MV-4-11 (cell line): ENCODE results near the gene DDX17.
"Not testable (repeated sequence)": the region's sequence is repeated elsewhere in the genome, so short reads cannot be mapped to it uniquely, and the experiment has no call there.

Source experiments
- DNase-seq: peaks from one replicate; lab custom pipeline; 2025; lab: John Stamatoyannopoulos, UW

The DDX17 gene

DNA sequence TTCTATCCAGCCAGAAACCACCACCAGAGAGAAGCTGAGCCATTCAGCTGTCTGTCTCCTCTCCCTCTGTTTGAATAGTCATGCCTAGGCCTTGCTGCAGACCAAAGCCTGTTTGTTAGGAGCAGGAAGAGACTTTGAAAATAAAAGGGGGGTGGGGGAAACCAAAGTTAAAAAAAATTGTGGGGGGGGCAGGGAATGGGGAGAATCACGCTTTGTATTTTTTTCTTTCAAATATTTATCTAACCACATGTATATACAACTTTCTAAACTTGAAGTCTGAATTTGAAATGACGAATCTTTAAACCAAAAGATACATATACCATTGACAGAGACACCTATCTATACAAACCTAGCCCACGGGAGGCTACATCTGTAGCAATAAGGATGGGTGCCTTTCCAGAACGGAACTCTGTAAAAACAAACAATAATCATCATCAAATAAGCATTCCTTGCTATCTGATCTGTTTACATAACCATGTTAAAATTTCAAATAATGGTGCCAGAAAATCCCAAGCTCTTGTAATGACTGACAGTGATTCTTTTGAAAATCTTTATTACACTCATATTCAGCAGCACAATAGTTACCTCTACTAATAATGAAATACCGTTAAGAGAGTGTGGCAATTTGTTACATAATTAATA is 14.3 kb downstream of the DDX17 start:
- no peak for DNase-seq

DNA sequence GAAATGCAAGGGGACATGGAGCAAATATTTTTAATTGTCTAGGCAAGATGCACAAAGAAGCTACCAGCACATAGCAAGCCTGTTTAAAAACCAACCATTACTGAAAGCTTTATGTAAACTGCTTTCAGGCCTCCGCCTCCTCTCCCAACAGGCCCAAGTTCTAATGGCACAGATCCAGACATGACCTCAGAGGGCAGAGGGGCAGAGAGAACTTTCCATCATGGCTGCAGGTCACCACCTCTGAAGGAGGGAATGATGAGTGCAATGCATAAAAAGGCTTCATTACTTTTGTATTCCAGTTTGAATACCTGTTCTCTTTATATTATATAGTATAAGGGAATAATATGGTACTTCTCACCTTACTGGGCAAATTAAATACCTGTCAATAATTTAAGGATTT is 15.2 kb downstream of the DDX17 start:
- no peak for DNase-seq

DNA sequence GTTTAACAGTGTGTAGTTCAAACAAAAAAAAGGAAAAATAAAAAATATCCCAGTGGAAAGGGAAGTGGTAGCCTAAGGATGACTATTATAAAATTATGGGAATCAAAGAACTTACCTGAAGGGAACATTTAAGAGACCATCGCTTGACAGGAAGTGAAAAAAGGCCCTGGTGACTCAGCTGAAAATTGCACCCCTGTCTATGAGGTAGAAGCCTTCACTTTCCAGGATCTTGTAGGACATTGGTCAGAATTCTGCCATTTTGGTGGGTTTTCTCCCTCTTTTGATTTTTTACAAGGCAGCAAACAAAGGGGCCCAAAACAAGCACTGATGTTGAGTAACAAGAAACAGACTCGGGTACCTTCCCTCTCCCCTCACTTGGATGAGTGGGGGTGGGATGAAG is 15.6 kb downstream of the DDX17 start:
- no peak for DNase-seq

DNA sequence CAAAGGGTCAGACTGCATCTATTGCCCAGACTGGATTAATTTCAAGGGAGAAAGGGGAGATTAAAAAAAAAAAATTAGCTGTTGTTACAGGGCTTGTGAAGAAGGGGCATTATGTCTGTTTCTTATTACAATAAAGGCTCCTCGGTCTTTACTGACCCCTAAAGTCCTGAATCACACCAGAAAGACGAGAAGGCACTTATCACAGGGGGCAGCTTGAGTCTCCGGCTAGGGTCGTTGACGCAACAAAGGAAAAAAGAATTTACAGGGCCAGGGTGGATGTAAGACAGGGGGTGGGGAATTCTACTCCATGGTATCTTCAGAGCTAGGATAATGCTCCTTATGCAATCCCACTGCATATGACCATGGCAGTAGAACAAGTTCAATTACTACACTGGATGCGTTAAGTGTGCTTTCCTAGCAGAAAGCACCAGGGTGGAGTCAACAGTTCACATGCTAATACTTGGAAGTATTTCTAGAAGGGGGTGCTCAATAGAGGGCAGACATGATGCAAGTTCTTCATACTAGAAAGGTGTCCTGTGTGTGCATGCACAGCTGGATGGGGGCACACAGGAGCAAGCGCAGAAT is 16.5 kb downstream of the DDX17 start:
- no peak for DNase-seq

DNA sequence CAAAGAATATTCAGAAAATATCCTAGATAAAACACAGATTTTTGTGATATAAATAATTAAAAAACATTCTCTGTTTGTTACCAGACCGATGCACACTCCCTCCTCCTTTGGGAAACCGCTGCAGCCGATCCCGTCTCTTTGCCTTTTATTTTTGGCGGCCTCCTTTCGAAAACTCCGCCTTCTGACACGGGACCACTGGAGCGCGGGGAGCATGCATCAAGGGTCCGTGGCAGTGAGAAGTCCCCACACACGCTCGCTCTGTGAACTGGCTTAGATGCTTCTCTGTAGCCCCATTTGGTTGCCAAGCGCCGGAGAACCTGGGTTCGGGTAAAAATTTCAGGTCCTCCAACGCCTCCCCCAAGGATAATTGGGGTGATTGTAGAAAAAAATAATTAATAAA is 17.0 kb downstream of the DDX17 start:
- no peak for DNase-seq

DNA sequence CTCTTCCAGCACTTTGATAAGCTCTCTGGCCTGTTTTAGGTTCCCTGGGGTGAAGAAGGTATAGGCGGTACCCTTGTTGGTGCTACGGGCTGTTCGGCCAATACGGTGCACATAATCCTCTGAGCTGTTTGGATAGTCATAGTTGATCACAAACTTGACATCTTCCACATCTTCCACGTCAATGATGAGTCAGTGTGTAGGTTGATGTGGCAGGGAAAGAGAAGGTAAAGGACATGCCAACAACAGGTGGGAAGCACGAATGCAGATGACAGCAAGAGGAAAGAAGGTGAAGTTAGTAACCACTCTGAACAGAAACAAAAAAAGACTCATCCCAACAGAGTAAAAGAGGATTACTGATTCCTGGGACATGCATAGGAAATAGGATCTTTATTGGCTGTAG is 18.2 kb downstream of the DDX17 start:
- no peak for DNase-seq

DNA sequence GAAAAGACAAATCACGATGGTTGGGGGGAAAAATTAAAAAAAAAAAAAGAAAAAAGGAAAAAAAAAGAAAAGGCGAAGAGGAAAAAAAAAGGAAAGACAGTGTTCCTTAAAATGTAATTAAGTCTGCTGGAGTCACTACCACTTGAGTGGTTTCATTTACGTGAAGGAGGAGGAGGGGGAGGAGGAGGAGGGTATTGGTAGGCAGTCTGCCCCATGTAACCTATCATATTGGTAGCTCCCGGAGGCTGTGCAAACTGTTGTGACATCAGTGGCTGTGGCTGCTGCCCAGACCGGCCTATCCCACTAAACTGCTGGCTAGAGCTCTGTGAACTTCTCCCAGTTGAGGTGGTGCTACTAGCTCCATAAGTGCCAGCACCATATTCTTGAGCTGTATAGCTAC is 20.3 kb downstream of the DDX17 start:
- peak; percentile 36 for DNase-seq

DNA sequence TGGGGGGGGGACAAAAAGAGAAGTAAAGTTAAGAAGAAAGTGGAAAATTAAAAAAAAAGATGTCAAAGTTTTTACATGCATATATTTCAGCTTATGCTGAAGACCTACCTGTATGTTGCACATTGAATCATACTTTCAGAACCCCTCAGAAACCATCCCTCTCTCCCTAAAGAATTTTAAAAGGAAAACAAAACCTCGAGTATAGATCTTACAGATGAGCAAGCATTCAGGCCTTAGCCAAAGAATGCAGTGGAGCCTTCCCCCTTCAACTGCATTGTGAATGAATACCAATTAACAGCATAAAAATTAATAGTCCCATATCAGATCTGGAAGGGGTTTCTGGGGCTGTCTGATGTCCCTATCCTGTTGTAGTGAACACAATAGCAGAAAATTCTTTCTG is 21.9 kb downstream of the DDX17 start:
- DNase-seq = no peak

DNA sequence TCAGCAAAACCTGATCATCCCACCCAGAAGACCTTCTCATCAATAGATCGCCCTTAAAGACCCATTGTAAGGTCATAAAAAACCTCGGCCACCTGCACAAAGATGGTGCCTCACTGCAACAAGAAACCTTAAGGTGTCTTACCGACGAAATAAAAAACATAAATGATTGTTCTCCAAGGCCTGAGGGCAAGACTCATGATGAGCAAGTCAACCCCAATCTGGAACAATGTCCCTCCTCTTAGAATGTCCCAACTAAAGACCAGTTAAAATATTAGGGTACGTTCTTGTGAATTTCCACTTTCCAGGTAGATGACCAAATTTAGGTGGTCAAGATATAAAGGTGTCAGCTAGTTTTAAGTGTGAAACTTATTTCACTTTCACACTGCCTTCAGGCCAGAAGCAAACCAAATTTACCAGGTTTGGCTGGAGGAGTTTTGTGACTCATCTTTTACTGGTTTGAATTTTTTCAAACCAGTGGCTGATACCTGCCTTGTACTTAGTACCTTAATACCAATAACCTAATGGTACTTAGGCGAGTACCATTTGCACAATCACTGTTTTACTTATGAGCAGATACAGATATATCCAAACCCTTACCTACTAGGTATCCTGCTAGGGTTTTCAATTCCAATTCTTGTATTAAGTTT is 23.3 kb downstream of the DDX17 start:
- DNase-seq = no peak

DNA sequence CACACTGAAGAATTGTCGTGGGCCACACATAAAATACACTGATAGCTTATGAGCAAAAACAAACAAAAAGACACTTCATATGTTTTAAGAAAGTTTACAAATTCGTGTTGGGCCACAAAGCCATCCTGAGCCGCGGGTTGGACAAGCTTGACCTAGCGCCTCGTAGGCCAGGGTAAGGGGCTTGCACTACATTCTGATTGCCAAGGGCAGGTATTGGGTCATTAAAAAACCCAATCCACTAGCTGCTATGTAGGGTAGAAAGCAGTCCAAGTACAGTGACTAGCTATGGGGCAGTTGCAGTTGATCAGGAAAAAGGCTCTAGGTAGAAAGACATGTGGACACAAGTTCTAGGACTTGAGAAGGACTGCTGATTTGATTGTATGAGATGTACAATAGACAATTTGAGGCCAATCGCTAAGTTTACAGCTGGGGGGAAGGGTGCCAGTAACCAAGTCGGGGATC is 24.2 kb downstream of the DDX17 start:
- no peak for DNase-seq

DNA sequence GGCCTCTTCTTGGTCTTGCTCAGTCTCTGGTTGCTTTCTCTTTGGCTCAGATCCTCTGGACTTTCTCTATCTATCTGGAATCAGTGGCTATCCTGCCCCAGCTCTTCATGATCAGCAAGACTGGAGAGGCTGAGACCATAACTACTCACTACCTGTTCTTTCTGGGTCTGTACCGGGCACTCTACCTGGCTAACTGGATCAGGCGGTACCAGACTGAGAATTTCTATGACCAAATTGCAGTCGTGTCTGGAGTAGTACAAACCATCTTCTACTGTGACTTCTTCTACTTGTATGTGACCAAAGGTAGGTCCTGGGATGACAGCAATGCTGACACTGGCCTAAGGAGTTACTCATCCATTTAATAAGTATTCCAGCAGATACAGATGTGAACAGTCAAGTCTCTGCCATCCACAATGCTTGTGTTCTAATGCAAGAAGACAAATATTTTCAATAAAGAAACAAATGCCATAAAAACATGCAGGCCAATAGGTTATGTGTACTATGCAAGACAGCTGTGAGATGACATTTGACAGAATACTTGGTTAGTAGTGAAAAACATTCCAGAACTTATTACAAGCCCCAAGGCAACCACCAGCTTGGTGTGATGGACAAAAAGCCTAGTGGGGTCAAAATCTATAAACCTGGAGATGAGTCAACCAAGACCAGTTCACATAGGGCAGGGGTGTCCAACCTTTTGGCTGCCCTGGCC is 24.8 kb downstream of the DDX17 start:
- DNase-seq = no peak

DNA sequence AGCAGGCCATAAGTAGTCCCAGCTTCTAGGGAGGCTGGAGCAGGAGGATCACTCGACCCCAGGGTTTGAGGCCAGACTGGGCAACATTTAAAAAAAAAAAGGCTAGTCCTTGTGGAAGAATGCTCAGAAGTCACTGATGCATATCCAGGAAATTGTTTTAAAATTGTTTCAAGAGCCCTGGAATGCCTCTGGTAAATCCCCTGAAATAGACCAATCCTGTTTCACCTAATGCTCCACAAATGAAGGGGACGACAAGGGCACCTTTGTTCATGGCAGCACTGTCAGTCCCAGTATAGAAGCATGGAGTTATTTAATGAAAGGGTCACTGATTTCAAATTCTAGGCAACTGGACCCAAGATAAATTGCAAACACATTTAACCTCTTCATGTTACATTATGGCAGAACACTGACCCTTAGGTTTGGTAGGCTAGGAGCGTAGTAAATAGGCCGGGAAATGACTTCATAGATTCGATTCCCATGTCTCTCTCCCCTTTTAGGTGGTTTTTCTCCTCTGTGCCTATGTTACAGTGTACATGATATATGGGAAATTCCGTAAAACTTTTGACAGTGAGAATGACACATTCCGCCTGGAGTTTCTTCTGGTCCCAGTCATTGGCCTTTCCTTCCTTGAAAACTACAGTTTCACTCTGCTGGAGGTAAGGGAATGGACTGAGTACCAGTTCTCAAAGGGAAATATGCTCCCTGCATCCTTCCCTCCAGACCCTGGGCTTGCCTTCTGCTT is 26.8 kb downstream of the DDX17 start:
- no peak for DNase-seq

DNA sequence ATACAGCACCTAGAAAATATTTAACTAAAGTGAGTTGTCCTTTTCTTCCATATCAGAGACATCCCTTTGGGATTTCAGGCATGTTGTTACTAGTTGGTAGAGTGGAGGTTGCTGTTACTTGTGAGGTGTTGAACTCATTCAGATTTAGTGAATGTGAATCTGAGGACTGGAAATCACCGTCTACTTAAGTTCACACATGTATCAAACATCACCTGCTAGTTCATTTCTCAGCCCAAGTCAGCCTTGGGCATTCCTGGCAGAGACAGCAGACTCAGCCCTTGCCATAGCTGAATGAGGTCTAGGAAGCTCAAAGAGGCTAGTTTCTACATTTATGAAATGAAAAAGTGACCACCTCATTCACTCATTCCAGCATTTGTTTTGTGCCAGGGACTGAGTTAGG is 28.5 kb downstream of the DDX17 start:
- no peak for DNase-seq

DNA sequence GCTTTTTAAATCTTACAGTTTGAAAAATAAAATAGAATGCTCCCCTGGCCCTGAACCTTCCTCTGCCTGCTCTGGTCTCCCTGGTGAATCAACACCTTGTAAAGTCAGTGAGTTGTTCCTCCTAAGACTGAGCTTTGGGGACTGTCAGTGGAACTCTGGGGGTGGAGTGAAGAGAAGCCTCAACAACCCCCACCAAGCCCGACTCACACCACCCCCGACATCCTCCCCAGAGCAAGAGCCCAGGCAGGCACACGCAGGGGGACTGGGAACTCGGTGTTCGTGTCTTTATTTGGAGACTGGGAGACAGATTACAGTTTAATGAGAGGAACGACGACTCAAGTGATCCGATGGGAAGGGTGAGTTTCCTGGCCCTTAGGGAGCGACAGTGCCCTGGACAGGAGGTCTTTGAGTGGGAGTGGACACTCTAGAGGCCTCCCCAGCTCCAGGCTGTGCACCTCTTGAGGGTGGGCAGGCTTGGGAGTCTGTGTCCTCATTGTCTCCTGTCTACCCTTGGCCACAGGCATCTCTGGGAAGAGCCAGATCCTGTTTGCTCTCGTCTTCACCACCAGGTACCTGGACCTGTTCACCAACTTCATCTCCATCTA is 32.0 kb downstream of the DDX17 start:
- DNase-seq = no peak

DNA sequence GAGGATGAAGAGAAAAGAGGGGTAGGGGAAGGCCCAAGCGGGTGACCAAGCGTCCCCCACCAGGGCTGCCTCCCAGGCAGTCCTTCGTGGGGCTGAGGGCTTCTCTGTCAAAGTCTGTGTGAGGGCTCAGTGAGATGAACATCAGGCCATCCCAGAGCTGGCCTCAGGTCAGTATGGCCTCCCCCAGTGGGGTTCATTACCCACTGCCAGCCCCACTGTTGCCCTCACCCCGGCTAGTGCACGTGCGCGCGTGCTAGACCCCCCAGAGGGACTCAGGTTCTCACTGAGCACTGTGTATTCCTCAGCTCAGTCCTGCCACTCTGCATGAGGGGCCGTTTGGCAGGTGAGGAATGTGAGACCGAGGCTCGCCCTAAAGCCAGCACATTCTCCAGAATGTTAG is 34.9 kb downstream of the DDX17 start:
- no peak for DNase-seq

DNA sequence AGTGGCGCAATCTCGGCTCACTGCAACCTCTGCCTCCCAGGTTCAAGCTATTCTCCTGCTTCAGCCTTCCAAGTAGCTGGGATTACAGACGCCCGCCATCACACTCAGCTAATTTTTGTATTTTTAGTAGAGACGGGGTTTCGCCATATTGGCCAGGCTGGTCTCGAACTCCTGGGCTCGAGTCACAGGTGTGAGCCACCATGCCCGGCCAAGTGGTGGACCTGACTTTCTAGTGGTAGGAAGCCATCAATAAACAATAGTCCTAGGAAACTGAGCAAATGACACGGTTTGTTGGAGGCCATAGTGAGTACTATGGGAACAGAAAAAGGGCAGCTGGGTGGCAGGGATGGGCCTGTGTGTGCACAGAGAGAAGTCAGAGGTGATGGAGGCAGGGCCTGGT is 35.9 kb downstream of the DDX17 start:
- DNase-seq = not testable (repeated sequence)

DNA sequence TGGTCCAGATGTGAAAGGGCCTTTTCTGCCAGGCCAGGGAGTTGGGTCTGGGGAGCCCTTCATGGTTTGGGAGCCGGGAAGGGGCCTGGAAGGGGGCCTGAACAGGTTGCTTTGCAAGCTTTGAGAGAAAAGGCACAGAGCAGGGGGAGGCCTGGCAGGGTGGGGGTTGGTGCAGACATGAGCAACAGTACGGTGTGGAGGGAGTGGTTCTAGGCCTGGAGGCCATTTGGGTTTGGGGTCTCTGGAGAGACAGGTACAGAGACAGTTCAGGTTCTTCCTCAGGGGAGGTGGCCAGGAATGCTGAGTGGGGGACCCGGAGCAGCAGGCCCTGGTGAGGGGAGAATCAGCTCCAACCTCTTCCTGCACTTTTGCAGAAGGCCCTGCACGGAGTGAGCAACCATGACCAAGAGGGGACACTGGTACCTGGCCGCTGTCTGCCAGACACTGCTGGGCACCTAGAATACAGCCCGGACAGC is 36.8 kb downstream of the DDX17 start:
- DNase-seq = no peak

DNA sequence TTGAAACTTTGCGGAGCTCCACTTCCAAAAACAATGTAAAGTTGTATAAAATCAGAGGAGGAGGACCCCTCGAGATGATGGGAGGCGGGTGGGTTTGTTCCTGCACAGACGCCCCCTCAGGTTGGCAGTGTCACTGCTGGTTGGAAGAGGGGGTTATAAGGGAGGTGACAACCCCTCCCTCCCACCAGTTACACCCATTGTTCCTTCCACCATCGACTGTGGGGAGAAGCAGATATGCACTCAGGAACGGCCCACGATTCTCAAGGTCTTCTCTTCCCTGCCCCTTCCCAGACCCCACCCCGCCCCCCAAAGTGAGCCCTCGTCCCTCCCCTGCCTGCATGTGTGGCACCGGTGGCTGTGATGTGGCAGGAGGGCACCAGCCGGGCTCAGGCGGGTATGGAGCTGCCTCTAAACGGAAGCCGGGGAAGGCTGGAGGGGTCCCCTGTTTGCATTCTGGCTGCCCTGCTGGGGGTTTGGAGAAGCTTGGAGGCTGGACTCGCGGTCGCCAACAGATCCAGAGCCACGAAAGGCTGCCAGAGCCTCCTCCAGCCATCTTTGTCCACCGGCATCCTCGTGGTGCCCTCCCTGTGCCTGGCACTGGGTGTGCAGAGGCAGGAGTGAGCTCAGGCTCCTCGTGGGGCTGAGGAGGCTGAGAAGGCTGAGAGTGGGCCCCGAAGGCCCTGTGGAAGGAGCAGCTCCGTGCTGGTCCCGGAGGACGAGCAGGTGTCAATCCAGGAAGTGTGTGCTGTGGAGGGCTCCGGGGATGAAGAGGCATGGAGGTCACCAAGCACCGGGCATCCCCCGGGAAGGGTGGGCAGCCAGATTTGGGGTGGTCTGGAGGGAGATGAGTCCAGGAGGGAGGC is 37.4 kb downstream of the DDX17 start:
- no peak for DNase-seq

DNA sequence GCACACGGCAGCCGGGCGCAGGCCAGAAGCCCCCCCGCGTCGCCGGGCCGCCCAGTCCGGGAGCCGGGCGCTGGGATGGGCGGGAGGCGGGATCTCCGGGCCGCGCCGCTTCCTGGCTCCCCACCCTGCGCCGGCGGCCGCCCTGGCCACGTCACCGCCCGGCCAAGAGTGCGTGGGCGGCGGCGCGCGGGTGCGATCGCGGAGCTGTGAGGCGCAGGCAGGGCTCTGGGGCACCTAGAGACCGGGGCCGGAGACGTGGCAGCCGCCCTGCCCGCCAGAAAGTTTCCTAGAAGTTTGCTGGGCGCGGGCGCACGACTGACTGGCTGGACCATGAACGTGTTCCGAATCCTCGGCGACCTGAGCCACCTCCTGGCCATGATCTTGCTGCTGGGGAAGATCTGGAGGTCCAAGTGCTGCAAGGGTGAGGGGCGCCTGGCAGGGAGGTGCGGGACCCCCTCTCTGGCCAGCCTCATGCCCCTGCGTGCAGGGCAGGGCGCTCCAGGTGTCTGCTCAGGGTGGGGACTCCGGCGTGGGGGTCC is 38.1 kb downstream of the DDX17 start, which contains the start of gene KDELR3:
Gene KDELR3, plus strand, starts transcription at position 193 of the 539 bp plus-strand sequence. Its CDS starts 138 bp downstream, at position 331.
- DNase-seq = no peak

DNA sequence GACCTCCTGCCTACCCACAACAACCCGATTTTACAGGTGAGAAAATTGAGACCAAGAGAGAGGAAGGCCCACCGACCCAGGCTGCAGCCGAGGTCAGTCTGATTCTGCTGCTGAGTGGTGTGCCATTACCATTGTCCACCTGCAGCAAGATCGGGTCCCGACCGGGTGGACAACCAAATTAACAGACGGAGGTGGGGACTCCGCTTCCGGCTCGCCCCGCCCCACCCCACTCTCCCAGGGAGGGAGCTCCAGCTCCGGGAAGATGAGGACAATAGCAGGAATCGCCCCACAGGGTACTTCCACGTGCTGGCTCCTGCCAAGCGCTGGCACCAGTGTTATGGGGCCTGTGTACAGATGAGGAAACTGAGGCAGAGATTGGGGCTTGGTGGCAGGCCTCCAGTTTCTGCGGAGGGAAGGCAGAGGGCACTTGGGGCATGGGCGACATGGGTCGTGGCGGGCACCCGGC is 38.6 kb downstream of the DDX17 start:
- no peak for DNase-seq
